Stimulated activated naive CD8-positive, alpha-beta T cell treated with anti-CD3 and anti-CD28 coated beads, Interleukin-15, amount 100 ng/mL, for 72 hours (primary cell): ENCODE data around the gene FAM181A.

ENCODE experiments used
- ATAC-seq: fragments of 150-1000 bp; cut with Tn5 transposase; 2 replicates; pipeline ENCODE4 v1.10.0; 2021; ENCODE audit warnings: mild to moderate bottlenecking, moderate library complexity
- DNase-seq, 2 donors: peaks; one replicate each; pipeline ENCODE4 v3.0.0; 2021 to 2022
- H3K27ac Mint-ChIP-seq, 2 donors: one replicate each; pipeline ENCODE4 v1.8.0; 2022; ENCODE audit warnings: mild to moderate bottlenecking in 2 of 2, mixed read lengths in 2 of 2, moderate library complexity in 2 of 2
- H3K27me3 Mint-ChIP-seq: one replicate; pipeline ENCODE4 v1.8.0; 2022; ENCODE audit warnings: mixed read lengths
- H3K4me1 Mint-ChIP-seq: one replicate; pipeline ENCODE4 v1.8.0; 2022; ENCODE audit warnings: mild to moderate bottlenecking, mixed read lengths
- H3K4me3 Mint-ChIP-seq, 2 donors: one replicate each; pipeline ENCODE4 v1.8.0; 2022; ENCODE audit warnings: mild to moderate bottlenecking in 2 of 2, mixed read lengths in 2 of 2, moderate library complexity in 1 of 2
- H3K9me3 Mint-ChIP-seq, 2 donors: one replicate each; pipeline ENCODE4 v1.8.0; 2022; ENCODE audit warnings: mixed read lengths in 2 of 2

Gene FAM181A

DNA sequence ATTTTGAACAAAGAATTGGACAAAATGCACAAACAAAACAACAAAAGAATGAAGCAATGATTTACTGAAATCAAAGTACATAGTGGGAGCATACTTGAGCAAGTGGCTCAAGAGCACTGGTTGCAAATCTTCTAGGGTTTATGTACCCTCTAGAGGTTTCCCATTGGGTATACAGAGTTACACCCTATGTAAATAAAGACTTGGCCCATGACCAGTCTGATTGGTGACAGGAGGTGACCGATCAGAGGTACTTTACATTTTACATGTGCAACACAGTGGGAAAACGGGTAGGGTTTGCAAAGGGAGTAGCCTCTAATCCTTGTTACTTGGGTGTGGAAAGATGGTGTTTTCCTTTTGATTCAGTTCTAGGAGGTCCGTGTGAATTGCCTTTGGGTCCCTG, 10.6 kb upstream of the FAM181A start:
- no peaks in the 10 kb centered on the region for H3K4me1 Mint-ChIP-seq
- H3K27ac Mint-ChIP-seq, result no peak overlapping the region
- H3K4me3 Mint-ChIP-seq, result no peak overlapping the region
- DNase-seq (no peak), ATAC-seq (no peak)
- peaks cover 34% of the 10 kb centered on the region for H3K27me3 Mint-ChIP-seq
- H3K9me3 Mint-ChIP-seq, result peaks cover 4 to 26% of the 10 kb centered on the region in 2 donors

DNA sequence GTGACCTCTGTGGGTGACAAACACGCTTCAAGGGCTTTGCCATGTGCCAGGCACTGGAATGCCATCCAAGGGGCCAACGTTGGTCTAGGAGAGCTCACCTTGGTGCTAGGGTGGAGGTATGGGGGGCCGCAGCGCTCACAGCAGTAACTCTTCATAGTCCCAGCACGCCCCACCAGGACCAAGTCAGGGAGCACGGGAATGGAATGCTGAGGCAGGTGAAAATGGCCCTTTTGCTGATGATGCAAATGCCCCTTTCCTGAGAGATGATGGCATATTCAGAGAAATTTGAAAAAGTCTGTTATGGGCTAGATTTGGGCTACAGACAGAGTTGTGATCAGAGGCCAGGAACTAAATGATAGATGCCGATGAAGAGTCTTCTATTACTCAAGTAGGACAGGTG, 10.0 kb upstream of the FAM181A start:
- H3K27me3 Mint-ChIP-seq, result peaks cover 34% of the 10 kb centered on the region
- no peak for DNase-seq
- H3K4me3 Mint-ChIP-seq, result no peak overlapping the region
- H3K4me1 Mint-ChIP-seq, result no peaks in the 10 kb centered on the region
- ATAC-seq, result no peak
- no peak overlapping the region for H3K27ac Mint-ChIP-seq
- H3K9me3 Mint-ChIP-seq, result peaks cover 4 to 26% of the 10 kb centered on the region in 2 donors

DNA sequence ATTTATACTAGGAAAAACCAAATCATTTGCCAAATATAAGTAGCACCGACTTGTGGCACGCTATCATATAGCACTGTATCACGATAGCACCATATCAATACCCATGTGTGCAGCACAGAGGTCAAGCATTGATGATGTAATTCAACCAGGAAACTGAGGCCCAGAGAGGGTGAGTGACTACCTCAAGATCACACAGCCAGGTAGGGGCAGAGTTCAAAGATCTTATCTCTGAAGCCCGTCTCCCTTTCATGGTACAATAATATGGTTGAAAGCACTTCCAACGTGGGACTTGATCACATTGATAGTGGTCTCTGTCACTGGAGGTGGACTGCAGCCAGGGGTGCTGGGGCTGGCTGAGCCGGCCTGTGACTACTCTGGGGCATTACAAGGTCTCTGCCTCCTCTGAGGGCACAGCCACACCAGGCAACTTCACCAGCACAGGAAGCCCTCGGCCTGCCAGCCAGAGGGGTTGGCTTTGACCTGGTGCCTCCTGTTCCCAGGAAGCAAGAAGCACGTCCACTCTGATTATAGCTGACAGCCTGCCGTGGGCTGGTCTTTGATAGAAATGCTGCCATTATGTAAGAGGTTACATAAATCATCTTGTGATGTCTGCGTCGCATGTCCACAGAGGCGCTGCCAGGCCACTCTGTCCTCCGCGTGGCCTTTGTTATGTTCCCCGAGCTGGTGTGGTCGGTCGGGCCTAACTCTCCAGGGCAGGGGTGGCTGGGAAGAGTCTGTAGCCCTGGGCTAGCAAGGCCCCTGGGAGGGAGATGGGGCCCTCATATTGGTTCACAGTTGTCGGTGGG, 5.9 kb upstream of the FAM181A start:
- Mint-ChIP-seq H3K27me3 (peaks cover 18% of the 10 kb centered on the region), H3K9me3 (no peaks in the 10 kb centered on the region), H3K27ac (peak overlapping the region in 1 of 2 donors; percentile 41), H3K4me3 (no peak overlapping the region), H3K4me1 (no peaks in the 10 kb centered on the region)
- ATAC-seq (no peak), DNase-seq (no peak)

DNA sequence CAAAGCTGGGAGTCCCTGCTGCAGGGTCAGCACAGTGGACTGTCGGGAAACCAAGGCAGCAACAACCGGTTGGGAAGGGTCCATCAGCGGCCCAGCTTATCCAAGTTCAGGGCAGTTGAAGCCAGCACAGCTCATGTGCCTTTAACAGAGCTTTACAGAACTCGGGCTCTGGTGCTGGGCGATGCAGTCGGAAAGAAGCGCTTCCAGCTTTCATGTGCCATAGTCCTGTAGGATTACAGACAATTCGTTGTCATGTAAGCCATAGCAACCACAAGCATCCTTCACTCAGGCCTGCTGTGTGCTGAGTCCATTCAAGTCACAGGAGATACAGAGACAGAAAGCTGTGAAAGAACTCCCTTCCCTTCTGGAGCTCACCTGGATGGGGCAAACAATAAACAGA, 3.5 kb upstream of the FAM181A start:
- Mint-ChIP-seq H3K4me3 (no peak overlapping the region), H3K9me3 (no peaks in the 10 kb centered on the region), H3K27me3 (no peaks in the 10 kb centered on the region), H3K4me1 (no peaks in the 10 kb centered on the region), H3K27ac (no peak overlapping the region)
- no peak for ATAC-seq
- no peak for DNase-seq

DNA sequence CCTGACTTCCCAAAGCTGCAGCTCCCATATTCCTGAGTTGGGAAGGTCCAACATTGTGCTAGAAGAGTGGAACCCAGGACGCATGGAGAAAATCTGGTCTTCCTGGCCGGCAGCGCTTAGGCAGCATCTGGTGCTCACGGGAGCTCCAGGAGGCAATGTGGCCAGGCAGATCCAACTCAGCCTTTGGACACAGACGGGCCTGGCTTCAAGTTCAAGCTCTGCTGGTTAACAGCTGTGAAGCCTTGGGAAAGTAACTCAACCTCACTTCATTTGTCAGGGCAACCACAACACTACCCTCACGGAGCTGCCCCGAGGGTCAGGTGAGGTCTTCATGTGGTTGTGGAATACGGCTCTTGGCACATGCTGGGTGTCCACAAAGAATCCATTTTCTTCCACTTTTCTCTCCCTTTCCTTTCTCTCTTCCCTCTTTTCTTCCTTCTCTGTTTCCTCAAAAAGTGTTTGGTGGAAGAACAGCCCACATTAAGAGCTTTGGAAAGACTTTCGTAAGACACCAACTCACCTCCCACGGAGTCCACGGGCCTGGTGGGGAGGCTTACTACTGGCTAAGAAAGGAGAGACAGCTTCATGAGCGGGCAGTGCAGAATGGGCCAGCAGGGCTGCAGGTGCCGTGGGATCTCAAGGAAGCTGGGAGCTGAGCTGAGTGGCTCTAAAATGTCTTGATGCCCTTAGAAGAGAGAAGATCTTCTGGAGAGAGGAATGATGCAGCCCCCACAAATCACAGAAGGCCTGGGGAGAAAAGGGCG, 2.4 kb upstream of the FAM181A start:
- DNase-seq (no peak), ATAC-seq (no peak)
- no peak overlapping the region for H3K4me3 Mint-ChIP-seq
- no peaks in the 10 kb centered on the region for H3K9me3 Mint-ChIP-seq
- no peaks in the 10 kb centered on the region for H3K4me1 Mint-ChIP-seq
- H3K27me3 Mint-ChIP-seq, result no peaks in the 10 kb centered on the region
- no peak overlapping the region for H3K27ac Mint-ChIP-seq

DNA sequence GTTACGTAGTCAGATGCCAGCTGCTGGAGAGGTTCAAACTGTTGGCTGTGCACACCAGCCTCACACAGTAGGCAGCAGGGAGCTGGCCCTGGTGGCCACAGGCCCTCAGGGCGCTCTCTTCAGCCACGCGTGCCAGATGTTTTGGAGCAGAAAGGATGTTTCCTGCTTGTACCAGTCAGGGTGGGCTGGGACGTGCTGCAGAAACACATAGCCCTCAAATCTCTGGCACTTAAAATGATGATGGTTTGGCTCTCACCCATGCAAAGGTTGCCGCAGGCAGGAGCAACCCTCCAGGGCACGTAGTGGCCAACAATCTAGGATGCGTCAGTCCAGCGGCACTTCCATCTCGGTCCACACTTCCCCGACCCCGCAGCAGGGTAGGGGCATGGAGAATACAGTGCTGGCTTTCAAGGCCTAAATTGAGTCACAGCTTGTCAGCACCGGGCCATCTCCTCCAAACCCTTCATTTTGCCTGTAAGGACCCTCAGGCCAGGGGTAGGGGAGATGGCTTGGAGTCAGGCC, 1.7 kb upstream of the FAM181A start:
- H3K4me3 Mint-ChIP-seq, result no peak overlapping the region
- no peaks in the 10 kb centered on the region for H3K27me3 Mint-ChIP-seq
- H3K4me1 Mint-ChIP-seq, result no peaks in the 10 kb centered on the region
- H3K27ac Mint-ChIP-seq, result no peak overlapping the region
- no peak for ATAC-seq
- DNase-seq, result no peak
- H3K9me3 Mint-ChIP-seq, result no peaks in the 10 kb centered on the region

DNA sequence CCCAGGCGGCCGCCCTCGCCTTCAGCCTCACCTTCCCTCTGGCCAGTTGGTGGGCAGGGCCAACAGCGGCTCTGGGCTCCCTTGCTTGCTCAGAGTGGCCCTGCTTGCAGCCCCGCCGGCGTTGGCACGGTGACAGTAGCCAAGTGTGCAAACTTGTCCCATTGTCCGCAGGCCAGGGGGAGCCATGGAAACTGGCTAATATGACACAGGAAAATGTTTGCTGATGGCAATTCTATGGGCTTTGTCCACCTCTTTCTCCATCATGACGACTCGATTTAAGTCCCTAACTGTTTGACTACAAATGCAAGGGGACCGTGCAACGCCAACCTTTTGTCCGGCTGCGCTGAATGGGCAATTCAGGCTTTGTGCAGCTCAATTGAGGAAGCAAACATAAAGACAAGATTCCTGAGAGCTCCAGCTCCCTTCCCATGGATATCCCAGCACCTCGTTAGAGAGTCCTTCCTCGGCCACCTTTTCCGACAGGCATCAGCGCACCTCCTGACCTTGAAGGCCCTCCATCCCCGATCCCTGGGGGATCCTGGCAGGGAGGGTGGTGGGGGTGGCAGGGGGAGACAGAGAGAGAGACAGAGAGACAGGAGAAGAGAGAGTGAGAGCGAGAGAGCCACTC, 785 bp upstream of the FAM181A start:
- DNase-seq, result no peak
- H3K27ac Mint-ChIP-seq, result no peak overlapping the region
- H3K9me3 Mint-ChIP-seq, result no peaks in the 10 kb centered on the region
- ATAC-seq, result no peak
- no peaks in the 10 kb centered on the region for H3K27me3 Mint-ChIP-seq
- peaks cover 7% of the 10 kb centered on the region for H3K4me1 Mint-ChIP-seq
- no peak overlapping the region for H3K4me3 Mint-ChIP-seq

DNA sequence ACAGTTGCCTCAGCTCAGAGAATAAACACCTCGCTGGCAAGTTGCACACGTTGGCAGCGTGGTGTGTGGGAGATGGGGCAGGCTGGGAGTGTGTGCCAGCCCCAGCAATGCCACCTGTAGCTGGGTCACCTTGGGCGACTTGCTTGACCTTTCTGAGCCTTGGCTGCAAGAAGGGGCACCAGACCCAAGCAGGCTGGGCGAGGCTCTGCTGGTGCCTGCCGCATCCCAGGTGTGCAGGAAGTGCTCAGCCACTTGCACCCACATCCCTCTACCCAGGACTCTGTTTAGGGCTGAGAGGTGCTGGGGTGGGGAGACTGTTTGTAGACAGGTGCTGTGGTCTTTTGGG, 629 bp downstream of the FAM181A start:
- ATAC-seq (no peak), DNase-seq (no peak)
- Mint-ChIP-seq H3K4me1 (peaks cover 7% of the 10 kb centered on the region), H3K4me3 (no peak overlapping the region), H3K27me3 (no peaks in the 10 kb centered on the region), H3K27ac (no peak overlapping the region), H3K9me3 (no peaks in the 10 kb centered on the region)

DNA sequence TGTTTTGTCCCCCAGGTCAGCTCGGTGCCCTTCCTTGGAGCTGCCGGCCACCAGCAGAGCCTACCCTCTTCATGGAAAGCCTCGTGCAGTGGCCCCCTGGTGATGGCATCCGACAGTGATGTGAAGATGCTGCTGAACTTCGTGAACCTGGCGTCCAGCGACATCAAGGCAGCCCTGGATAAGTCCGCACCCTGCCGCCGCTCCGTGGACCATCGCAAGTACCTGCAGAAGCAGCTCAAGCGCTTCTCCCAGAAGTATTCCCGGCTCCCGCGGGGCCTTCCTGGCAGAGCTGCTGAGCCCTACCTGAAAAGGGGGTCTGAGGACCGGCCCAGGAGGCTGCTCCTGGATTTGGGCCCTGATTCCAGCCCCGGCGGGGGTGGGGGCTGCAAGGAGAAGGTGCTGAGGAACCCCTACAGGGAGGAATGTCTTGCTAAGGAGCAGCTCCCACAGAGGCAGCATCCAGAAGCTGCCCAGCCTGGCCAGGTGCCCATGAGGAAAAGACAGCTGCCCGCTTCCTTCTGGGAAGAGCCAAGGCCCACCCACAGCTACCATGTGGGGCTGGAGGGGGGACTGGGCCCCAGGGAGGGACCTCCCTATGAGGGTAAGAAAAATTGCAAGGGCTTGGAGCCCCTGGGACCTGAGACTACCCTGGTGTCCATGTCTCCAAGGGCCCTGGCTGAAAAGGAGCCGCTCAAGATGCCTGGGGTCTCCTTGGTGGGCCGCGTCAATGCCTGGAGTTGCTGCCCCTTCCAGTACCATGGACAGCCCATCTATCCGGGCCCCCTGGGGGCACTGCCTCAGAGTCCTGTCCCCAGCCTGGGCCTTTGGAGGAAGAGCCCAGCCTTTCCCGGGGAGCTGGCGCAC, 1.3 kb downstream of the FAM181A start:
- Mint-ChIP-seq H3K4me1 (peaks cover 7% of the 10 kb centered on the region), H3K4me3 (no peak overlapping the region), H3K27me3 (no peaks in the 10 kb centered on the region), H3K27ac (no peak overlapping the region), H3K9me3 (no peaks in the 10 kb centered on the region)
- ATAC-seq (peak; percentile 2), DNase-seq (no peak)

DNA sequence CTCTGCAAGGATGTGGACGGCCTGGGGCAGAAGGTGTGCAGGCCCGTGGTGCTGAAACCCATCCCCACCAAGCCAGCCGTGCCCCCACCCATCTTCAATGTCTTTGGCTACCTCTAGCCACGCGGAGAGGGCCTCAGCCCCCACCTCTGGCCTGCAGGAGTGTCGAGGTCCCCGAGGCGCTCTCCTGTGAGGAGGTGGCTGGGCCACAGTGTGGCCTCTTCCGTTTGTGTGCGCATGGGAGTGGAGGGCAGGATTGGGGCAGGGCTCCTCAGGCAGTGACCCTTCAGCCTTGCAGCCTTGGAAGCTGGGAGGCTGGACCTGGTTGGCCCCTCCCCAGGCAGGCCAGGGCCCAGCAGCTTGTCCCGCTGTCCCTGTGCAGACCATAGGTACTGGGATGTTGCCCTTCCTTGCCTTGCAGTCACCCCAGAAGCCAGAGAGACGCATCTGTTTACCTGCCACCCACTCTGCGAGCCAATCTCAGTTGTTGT, 1.9 kb downstream of the FAM181A start:
- peak; percentile 3 for ATAC-seq
- Mint-ChIP-seq H3K4me1 (peaks cover 7% of the 10 kb centered on the region), H3K4me3 (no peak overlapping the region), H3K9me3 (no peaks in the 10 kb centered on the region), H3K27ac (no peak overlapping the region), H3K27me3 (no peaks in the 10 kb centered on the region)
- no peak for DNase-seq

DNA sequence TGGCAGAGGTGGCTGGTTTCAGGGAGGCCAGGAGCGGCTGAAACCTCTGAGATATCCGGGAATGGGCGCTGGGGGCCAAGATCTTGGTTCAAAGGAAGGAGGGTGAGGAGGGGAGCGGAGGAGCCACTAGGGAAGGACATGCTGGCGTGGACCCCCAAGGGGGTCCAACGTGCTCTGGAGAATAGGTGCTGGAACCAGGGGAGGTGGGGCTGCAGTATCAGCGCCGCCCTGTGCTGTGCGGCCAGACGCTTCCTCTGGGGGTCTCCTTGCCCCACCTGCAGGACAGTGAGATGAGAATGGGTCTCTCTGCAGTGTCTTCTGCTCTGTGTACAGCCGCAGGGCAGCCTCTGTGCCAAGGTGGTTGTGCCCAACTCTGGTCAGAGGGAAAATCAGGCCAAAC, 2.5 kb downstream of the FAM181A start:
- Mint-ChIP-seq H3K9me3 (no peaks in the 10 kb centered on the region), H3K27me3 (no peaks in the 10 kb centered on the region), H3K27ac (no peak overlapping the region), H3K4me3 (no peak overlapping the region), H3K4me1 (peaks cover 7% of the 10 kb centered on the region)
- ATAC-seq, result no peak
- DNase-seq, result no peak

DNA sequence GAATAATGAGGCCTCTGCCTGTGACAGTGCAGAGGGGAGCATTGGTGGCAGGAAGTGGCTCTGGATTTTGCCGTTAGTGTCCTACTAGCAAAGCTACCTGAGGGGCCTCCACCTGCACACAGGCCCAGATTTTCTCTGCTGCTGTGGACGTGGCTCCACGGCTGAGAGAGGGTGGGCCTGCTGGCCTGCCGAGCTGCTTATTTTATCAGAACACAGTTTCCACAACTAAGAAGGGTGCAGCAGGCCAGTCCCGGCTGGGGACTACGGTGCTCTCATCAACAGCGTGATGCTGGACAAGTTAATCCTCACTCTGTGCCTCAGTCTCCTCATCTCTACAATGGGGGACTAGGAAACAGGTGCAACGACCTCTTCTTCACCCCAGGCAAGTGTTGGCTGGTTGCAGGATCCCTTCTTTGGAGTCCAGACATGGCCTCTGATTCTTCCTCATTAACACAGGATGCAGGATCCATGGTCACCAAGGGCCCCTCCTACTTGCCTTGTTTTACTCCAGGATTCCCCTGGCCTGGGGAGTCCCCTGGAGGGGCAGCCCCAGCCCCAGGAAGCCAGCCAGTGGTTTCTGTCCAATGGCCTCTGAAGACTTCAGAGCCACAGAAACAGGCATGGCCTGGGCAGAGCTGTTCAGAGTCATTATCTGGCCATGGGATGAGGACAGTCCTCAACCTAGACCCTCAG, 3.3 kb downstream of the FAM181A start:
- Mint-ChIP-seq H3K9me3 (no peaks in the 10 kb centered on the region), H3K27ac (no peak overlapping the region), H3K4me1 (peaks cover 7% of the 10 kb centered on the region), H3K4me3 (no peak overlapping the region), H3K27me3 (peaks cover 7% of the 10 kb centered on the region)
- ATAC-seq (peak; percentile 15), DNase-seq (no peak)

DNA sequence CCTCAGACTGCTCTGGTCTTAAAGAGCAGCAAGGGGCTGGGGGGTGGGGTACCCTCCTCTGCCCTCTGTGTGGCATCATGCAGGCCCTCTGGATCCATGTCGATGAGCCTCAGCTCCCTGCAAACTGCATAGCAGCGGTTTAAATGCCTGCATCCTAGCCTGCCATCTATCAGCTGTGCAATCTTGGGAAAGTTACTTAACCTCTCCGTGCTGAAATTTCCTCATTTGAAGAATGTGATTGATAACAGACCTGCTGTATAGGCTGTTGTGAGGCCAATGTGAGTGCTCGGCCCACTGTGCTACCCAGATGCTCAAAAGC, 3.8 kb downstream of the FAM181A start:
- peaks cover 8% of the 10 kb centered on the region for H3K27me3 Mint-ChIP-seq
- no peak for ATAC-seq
- H3K27ac Mint-ChIP-seq, result no peak overlapping the region
- no peaks in the 10 kb centered on the region for H3K9me3 Mint-ChIP-seq
- H3K4me1 Mint-ChIP-seq, result peaks cover 7% of the 10 kb centered on the region
- DNase-seq, result no peak
- no peak overlapping the region for H3K4me3 Mint-ChIP-seq

DNA sequence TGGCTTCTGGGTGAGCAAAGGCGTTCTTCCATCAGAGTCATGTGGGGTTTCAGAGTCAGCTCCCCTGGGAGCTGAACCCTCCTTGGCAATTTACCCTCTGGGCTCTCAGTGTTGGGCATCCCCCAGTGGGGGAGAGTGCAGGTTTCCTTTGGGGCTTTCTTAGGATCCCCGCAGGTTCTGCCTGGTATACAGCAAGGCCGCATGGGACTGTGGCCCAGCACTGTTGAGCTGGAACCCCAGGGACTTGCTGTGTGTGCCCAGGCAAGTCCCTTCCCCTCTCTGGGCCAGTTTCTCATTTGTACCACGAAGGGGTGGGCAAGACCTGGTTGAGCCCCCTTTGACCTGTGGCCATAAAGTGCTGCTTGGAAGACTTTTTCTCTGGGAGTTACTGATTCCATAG, 5.5 kb downstream of the FAM181A start:
- H3K27ac Mint-ChIP-seq, result no peak overlapping the region
- DNase-seq (no peak), ATAC-seq (no peak)
- H3K27me3 Mint-ChIP-seq, result peaks cover 14% of the 10 kb centered on the region
- H3K9me3 Mint-ChIP-seq, result no peaks in the 10 kb centered on the region
- H3K4me1 Mint-ChIP-seq, result peaks cover 7% of the 10 kb centered on the region
- no peak overlapping the region for H3K4me3 Mint-ChIP-seq

DNA sequence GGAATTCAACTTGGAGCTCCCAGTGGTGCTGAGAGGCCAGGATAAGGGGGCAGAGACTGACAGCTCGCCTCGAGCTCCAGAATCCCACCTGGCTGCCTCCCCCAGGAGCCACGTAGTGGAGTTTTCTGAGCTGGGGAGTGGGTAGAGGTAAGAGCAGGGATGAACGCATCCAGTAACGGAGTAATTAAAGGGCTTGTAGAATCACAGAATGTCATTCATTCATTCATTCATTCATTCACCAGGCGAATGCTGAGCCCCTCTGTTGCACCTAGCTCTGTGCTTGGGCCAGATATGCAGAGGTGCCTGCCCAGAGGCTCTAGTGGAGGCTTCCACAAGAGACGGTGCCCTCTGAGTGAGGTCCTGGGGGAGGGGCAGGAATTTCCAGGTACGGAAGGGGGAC, 8.1 kb downstream of the FAM181A start:
- ATAC-seq, result no peak

More for the DNA sequence above, 8.1 kb downstream of the FAM181A start:
- Mint-ChIP-seq H3K9me3 (no peaks in the 10 kb centered on the region), H3K27ac (no peak overlapping the region), H3K4me3 (no peak overlapping the region), H3K4me1 (peaks cover 24% of the 10 kb centered on the region), H3K27me3 (peaks cover 29% of the 10 kb centered on the region)
- no peak for DNase-seq
